Endothelial cell of umbilical vein (primary cell): ENCODE measurements around the gene CAPN15.

Source experiments
- EZH2 ChIP-seq: IDR thresholded peaks from 2 replicates; pipeline ENCODE4 v1.6.1; 2012; ENCODE audit warnings: borderline replicate concordance, low read depth, mild to moderate bottlenecking, moderate library complexity, low read length, inconsistent platforms; ENCODE audit not compliant: severe bottlenecking
- JUN ChIP-seq: IDR thresholded peaks from 2 replicates; pipeline ENCODE4 v1.6.1; 2011; ENCODE audit warnings: borderline replicate concordance, low read depth; ENCODE audit not compliant: insufficient read length, insufficient read depth
- MYC ChIP-seq: IDR thresholded peaks from one replicate; pipeline ENCODE4 v1.6.1; 2011; ENCODE audit warnings: mild to moderate bottlenecking, low read depth, low read length
- POLR2A ChIP-seq: IDR thresholded peaks from 2 replicates; pipeline ENCODE4 v1.6.1; 2012; ENCODE audit warnings: low read depth, mild to moderate bottlenecking, control low read depth, low read length
- POLR2AphosphoS5 ChIP-seq: IDR thresholded peaks from 2 replicates; pipeline ENCODE4 v1.6.1; 2012; ENCODE audit warnings: low read depth, mild to moderate bottlenecking, control low read depth, low read length, moderate library complexity; ENCODE audit not compliant: insufficient read depth
- TF ChIP-seq, protein P1 (sequence below), 2 donors: IDR thresholded peaks; 1 replicate in 1 of 2; 2 replicates in 1 of 2; pipeline ENCODE4 v1.5.1; 2011; ENCODE audit warnings: low read length in 2 of 2, mild to moderate bottlenecking in 2 of 2, moderate library complexity in 2 of 2, control low read depth in 1 of 2, inconsistent platforms in 1 of 2, low read depth in 1 of 2; ENCODE audit not compliant: insufficient read depth in 1 of 2; ENCODE audit errors: extremely low read depth in 1 of 2

DNA sequence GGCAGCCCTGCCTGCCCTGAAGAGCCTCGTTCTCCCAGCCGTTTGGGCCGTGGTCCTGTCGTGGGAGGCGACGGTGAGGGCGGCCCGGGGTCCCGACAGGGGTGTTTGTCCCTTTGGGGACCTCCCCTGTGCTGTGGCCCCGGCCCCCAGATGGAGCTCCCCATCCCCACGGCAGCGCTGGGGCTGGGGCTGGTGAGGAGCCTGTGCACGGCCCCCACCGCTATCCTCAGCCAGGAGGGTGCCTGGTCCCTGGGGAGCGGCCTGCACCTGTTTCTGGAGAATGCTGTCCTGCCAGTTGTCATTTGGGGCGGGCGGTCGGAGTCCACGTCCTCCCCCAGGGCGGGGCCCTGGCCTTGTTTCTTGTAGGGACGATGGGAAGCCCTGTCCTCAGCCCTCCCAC lies 6.6 kb downstream of the CAPN15 start:
- TF ChIP-seq, protein P1, sequence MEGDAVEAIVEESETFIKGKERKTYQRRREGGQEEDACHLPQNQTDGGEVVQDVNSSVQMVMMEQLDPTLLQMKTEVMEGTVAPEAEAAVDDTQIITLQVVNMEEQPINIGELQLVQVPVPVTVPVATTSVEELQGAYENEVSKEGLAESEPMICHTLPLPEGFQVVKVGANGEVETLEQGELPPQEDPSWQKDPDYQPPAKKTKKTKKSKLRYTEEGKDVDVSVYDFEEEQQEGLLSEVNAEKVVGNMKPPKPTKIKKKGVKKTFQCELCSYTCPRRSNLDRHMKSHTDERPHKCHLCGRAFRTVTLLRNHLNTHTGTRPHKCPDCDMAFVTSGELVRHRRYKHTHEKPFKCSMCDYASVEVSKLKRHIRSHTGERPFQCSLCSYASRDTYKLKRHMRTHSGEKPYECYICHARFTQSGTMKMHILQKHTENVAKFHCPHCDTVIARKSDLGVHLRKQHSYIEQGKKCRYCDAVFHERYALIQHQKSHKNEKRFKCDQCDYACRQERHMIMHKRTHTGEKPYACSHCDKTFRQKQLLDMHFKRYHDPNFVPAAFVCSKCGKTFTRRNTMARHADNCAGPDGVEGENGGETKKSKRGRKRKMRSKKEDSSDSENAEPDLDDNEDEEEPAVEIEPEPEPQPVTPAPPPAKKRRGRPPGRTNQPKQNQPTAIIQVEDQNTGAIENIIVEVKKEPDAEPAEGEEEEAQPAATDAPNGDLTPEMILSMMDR (IDR thresholded peaks at IDR 0.05; ENCODE audit: extremely low read depth in 1 of 2, insufficient read depth in 1 of 2, low read depth in 1 of 2, low read length in 2 of 2): no peak
- TF ChIP-seq POLR2A (no peak), POLR2AphosphoS5 (no peak), MYC (no peak), JUN (no peak), EZH2 (no peak)
